GM19238 (cell line): ENCODE measurements around the gene ANKRD13A.
"Not testable (repeated sequence)": the region's sequence is repeated elsewhere in the genome, so short reads cannot be mapped to it uniquely, and the experiment has no call there.

Experiments used
- DNase-seq: peaks from one replicate; pipeline ENCODE4 v3.0.0; 2011; ENCODE audit warnings: low spot score; ENCODE audit not compliant: insufficient read length

The ANKRD13A gene

DNA sequence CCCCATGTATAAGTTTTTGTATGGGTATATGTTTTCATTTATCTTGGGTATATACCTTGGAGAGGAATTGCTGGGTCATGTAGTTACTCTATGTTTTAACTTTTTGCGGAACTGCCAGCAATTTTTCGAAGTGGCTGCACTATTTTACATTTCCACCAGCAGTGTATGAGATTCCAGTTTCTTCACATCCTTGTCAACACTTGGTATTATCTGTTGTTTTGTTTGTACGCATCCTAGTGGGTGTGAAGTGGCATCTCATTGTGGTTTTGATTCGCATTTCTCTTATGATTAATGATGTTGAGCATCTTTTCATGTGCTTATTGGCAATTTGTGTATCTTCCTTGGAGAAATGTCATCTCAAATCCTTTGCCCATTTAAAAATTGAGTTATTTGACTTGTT is 6.9 kb downstream of the ANKRD13A start:
- no peak for DNase-seq

DNA sequence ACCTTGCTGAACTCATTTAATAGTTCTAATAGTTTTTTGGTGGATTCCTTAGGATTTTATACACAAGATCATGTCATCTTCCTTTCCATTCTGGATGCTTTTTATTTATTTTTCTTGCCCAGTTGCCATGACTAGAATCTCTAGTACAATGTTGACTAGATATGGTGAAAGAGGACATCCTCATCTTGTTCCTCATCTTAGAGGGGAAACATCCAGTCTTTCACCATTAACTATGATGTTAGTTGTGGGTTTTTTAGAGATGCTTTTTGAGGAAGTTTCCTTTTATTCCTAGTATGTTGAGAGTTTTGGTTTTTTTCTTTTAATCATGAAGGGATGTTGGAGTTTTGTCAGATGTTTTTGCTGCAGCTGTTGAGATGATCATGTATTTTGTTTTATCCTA is 8.7 kb downstream of the ANKRD13A start:
- DNase-seq = no peak

GRCh38 chr12:110008681-110009398 is 9.6 kb downstream of the ANKRD13A start:
- not testable (repeated sequence) for DNase-seq

DNA sequence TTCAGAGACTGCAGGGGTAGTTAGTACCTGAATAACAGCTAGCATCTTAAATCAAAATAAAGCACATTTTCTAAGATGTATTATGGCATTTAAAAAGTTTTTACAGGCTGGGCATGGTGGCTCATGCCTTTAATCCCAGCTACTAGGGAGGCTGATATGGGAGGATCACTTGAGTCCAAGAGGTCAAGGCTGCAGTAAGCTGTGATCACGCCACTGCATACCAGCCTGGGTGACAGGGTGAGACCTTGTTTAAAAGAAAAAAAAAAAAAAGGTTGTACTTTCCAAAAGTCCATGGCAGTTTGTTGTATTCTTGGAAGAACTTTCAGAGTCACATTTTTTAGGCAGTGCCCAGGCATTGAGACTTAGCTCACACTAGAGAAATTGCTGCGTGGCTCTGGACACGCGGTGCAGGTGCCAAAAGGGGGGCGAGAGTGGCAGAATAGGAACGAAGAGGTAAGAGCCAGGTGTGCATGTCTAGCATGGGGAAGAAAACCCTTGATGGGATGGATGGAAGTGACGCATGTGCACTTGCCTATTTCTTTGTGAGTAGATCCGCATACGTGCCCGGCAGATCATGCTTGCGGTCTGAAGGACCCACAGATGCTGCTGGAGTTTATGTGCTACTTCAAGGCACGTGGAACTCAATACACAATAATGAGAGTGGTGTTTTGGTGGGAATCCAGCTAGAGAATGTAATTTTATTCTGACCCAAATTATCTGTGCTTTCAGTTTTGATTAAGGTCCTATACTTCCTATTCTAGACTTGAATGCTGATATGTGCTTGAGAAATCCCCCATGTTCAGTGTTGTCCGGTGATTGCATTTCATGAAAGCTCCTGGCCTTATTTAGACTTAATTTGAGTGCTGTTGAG is 11.9 kb downstream of the ANKRD13A start:
- no peak for DNase-seq

- DNase-seq = no peak
Observed at GRCh38 chr12:110012137-110012536, 12.9 kb downstream of the ANKRD13A start.

- DNase-seq = no peak
Observed at GRCh38 chr12:110012659-110013058, 13.4 kb downstream of the ANKRD13A start.

GRCh38 chr12:110015132-110015531 is 15.9 kb downstream of the ANKRD13A start:
- no peak for DNase-seq

DNA sequence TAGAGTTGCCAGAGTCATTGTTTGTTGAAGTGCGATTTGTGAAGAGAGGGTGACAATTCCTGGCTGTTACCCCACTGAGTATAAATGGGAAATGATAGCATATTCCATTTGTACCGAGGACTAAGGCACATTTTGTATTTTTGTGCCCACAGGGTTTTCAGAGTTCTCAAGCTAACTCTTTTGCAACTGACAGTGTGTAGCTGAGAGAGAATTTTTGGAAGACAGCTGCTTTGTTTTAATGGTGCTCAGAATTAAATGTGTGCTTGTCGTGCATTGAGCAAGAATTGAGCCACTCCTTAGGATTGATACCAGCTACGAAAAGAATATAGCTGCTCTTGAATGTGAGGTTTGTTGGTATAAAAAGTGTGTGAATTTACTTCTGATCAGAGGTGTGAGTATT is 21.7 kb downstream of the ANKRD13A start:
- no peak for DNase-seq

DNA sequence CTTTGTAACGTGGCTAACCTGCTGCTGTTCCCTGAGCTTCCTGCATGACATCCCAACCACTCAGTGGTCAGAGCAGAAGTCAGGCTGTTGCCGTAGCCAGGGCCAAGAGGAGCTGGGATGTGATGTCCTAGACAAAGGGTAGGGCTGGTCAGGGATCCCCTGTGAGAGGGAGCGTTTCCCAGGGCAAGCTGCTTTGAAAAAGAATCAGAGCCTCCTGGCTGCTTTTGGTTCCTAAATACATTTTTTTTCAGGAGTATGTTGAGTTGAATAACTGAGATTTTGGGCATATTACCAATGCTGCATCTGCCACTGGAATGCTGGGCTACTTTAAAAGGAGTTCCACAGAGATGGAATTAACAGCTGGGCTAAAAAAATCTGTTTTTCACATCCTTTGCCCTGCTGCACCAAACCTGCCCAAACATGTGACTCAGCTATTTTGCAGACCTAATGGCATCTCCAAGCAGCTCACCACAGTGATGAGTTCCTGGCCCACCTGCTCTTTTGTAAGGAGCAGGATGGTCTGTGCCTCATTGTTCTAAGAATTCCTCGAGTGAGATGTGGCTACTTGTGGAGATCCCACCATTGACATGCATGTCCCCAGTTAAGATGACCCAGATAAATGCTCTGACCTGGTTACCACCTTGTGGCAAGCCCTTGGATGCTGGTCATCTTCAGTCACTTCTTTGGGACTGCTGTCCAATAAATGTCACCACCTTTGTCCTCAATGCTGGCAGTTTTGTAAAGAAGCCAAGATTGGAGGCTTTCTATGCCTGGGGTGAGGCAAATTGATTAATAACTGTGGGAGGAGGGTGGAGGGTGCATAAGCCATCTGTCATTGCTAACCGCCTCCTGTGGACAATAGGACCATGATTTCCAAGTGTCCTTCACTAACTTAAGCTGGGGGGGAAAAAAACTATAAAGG is 24.1 kb downstream of the ANKRD13A start:
- DNase-seq = no peak

DNA sequence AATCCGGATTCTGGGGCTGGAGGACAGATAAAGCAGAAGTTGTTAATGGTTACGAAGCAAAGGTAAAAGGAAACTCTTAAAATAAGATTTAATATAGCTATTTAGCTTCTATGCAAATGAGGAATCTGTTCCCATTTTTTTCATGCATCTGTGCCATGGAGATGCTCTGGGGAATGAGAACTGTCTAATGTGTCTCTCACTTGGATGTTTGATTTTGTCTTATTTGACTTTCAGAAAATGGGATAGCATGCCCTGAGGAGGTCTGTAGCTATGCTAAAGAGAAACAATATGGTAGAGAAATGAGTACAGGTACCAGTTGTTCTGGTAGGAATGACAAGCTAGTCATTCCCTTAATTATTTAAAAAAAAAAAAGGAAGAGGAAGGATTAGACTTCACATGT is 24.8 kb downstream of the ANKRD13A start:
- no peak for DNase-seq

- DNase-seq = no peak
Observed at GRCh38 chr12:110028323-110028722, 29.1 kb downstream of the ANKRD13A start.

- no peak for DNase-seq
Observed at GRCh38 chr12:110029290-110029815, 30.1 kb downstream of the ANKRD13A start.

DNA sequence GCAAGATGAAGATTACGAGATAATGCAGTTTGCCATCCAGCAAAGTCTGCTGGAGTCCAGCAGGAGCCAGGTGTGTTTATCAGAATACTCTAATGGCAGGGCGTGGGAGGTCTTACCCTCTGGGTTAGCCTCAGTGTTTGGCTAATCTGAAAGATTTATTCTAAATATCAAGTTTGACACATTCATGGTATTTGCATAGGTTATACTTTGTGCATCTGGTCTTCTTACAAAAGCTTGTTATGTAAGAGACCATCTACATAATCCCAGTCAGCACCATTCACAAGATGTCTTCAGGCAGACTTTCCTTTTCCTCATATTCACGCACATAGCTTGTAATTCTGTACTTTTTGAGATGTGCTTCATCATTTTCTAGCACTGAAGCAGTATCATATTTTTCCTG is 34.7 kb downstream of the ANKRD13A start:
- no peak for DNase-seq

- no peak for DNase-seq
Observed at GRCh38 chr12:110035534-110036104, 36.4 kb downstream of the ANKRD13A start.

- DNase-seq = no peak
Observed at GRCh38 chr12:110037315-110037714, 38.1 kb downstream of the ANKRD13A start.

DNA sequence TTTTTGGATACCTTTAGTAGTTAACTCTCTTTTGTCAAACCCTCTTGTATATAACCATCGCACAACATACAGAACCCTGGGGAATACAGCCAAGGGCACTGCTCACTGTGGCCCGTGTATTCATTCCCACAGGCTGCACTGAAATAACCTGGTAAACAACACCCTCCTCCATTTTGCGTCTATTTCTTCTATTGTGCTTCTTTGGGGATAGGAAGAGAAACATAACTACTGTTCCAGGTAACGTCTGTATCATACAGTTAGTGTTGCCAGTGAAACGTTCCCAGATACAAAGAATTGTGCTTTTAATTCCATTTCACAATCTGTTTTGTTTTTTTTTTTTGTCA is 39.5 kb downstream of the ANKRD13A start:
- no peak for DNase-seq

GRCh38 chr12:110039085-110039807 is 40.0 kb downstream of the ANKRD13A start:
- DNase-seq = no peak

DNA sequence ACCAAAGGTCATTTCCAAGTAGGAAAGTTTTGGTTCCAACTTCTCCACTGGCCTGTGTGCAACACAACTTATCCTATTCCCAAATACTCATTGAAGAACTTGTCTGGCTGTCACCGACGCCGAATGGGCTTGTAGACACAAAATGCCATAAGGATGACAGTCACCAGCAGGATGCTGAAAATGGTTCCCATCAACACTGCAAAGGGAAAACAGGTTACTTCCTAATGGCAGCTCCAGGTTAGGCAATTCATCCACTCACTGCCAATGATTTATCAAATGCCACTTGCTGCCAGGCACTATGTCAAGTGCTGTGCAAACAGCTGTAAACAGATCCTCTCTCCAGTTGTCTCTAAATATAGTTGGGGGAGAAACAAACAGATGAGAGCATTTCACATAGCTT is 43.0 kb downstream of the ANKRD13A start:
- DNase-seq = no peak

DNA sequence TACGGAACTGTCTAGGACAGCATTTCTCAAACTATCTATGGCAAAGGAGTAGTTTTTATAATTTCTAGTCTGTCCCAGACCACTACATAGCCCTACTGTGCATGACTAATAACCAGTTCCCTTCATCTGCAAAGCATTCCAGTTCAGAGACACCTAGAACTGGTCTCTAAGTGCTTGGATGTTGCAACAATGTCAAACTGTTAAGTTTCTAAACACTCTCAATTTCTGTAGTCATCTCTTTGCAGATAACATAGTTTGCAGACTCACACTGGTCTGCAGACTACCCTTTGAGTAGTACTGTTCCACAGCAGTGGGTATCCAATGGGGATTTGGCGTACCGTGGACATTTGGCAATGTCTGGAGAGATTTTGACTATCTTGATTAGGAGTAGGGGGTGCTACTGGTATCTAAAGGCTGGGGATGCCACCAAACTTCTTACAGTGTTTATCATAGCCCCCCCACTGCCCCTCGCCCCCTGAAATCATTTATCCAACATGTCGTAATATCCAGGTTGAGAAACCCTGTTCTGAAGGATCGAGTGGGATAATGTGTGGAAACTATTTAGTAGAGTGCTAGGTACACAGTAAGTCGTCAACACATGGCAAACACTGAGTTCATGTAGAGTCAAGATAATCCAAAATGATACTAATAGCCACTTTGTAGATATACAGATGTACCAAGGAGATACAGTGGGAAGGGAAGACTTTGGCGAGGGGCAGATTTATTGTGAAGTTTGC is 47.4 kb downstream of the ANKRD13A start:
- no peak for DNase-seq
